HG02763 (cell line): Measurements from ENCODE around the gene RPS29.

Experiments
- ATAC-seq: cut with Tn5 transposase; IDR thresholded peaks from one replicate; pipeline ENCODE4 v1.9.1; 2021; ENCODE audit warnings: mild to moderate bottlenecking, moderate library complexity; ENCODE audit not compliant: unreplicated experiment

The RPS29 gene

DNA sequence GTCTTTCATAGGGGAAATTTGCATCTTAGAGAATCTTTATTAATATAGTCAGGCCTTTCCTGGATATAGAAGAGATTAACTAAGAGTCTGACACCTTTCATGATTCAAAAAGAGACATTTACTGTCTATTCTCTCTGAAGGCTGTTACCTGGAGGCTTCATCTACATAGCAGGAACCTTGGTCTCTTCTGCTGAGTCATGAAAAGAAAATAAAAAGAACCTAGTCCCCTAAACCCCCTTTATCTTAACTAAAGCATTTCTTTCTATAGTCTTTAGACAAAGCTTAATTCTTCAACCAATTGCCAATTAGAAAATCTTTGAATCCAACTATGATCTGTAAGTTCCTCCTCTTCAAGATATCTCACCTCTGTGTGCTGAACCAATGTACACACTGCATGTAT is 33.1 kb downstream of the RPS29 start:
- no peak for ATAC-seq

DNA sequence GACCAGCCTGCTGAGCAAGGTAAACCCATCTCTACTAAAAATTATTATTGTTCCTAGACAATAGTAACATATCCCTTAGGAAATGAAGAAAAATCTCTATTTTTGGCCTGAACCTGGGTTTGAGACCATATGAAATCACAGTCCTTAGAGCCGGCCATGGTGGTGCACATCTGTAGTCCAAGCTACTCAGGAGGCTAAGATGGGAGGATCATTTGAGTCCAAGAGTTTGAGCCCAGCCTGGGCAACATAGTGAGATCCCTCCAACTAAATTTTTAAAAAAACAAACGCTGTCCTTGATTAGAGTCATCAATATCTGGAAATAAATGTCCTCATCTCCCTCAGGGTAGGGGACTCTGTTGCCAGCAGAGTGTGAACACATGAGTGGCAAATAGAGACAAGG is 34.6 kb downstream of the RPS29 start:
- no peak for ATAC-seq

DNA sequence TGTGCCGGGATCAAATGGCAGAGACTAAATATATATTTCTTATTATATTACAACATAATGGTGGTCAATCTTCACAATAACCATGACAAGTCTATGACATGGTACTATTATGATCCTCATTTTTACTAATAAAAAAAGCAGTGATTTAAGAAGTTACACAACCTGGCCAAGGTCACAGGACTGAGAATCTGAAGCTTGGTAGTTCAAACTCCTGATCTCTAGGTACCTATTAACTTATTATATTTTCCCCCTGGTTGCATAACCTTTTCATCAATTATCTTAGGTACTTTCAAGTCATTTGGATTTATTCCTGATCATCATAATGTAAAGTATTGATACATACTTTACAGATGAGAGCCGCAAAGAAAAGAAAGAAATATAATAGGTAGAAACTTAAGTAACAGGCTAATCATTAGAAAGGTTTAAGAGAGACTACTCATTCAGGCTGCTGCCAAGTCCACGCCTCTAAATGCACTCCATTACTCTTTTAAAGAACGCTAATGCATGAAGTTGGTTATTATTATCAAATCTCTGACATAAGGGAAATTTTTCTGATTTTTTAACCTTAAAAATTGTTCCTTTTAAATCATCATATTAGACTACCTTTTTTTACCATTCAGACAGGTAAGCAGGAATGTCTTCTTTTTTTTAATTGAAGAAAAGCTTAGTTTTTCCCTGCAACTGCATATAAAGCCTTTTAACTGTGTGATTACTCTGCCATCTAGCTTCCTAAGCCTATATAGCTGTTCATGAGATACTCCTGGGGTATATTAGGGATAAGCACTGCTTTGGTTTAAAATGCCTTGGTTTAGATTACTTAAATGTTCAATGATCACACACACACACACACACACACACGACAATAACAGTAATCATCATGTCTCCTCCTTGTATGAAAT is 35.6 kb downstream of the RPS29 start:
- no peak for ATAC-seq

GRCh38 chr14:49549881-49550280 is 36.3 kb downstream of the RPS29 start:
- ATAC-seq: no peak

GRCh38 chr14:49549446-49549845 is 36.7 kb downstream of the RPS29 start:
- no peak for ATAC-seq

- no peak for ATAC-seq
These were observed 39.4 kb downstream of the RPS29 start for GRCh38 chr14:49546766-49547165.

- ATAC-seq: no peak
These were observed 40.5 kb downstream of the RPS29 start for GRCh38 chr14:49545716-49546115.

DNA sequence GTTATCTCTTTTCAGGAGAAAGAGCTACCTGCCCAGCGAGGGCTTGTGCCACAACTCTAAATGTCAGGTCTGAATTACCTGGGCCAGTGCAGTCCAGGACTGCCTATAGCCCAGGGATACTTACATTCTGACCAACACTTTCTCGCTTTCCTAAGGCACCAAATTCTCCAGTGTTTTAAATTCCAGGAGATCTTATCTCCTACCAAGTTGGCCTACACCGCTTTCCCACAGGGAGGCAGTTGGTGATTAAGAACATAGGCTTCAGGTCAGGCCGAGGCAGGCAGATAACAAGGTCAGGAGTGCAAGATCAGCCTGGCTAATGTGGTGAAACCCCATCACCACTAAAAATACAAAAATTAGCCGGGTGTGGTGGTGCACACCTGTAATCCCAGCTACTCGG is 41.1 kb downstream of the RPS29 start:
- no peak for ATAC-seq

DNA sequence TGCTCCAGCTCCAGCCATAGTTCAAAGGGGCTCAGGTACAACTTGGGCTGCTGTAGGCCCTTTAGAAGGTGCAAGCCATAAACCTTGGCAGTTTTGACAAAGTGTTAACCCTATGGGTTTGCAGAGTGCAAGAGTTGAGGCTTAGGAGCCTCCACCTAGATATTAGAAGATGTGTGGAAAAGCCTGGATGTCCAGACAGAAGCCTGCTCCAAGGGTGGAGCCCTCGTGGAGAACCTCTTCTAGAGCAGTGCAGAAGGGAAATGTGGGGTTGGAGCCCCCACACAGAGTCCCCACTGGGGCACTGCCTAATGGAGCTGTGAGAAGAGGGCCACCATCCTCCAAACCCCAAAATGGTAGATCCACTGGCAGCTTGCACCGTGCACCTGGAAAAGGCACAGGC is 45.1 kb downstream of the RPS29 start:
- no peak for ATAC-seq

GRCh38 chr14:49538852-49539251 is 47.3 kb downstream of the RPS29 start:
- no peak for ATAC-seq
